ENCODE results near the gene HOPX. TPM values are rescaled to one million over a fixed set of nuclear protein-coding genes. Genes with fewer than 3 reads are reported as not detected.
"Not testable (repeated sequence)": the region's sequence is repeated elsewhere in the genome, so short reads cannot be mapped to it uniquely, and the experiment has no call there.

The HOPX gene
- total RNA-seq, result 10 to 100 TPM; 14.0 to 14.7 TPM

- CTCF ChIA-PET, result interaction anchor here (0.6 to 1.3 kb wide), 4 partner anchors 10 to 105 kb away, joined by 3 to 6 read pairs (median 4); no protein-coding TSS in a partner anchor
- H3K4me3 Mint-ChIP-seq, result peak within 1 kb of the TSS; percentile 16
- no peaks in the 10 kb centered on the region for H3K36me3 Mint-ChIP-seq (ENCODE audit: low read depth)
- intact Hi-C loops (cut with micrococcal nuclease), result loop anchor here (1.0 kb wide), 6 partner anchors 31 to 137 kb away; no protein-coding TSS in a partner anchor
- peaks cover 34% of the 10 kb centered on the region for H3K27me3 Mint-ChIP-seq (ENCODE audit: low read depth)
- H3K4me1 Mint-ChIP-seq (ENCODE audit: low read depth), result peaks cover 23% of the 10 kb centered on the region
- peak; percentile 82 for DNase-seq
- H3K9me3 Mint-ChIP-seq, result no peaks in the 10 kb centered on the region
- H3K27ac Mint-ChIP-seq, result no peak within 1 kb of the TSS
Observed at GRCh38 chr4:56681158-56681852, at the start of gene HOPX. Gene HOPX, minus strand, starts transcription at chr4:56681296. Its CDS starts 23,480 bp downstream, at chr4:56657816.

GRCh38 chr4:56730097-56730496, 49.0 kb upstream of the HOPX start:
- H3K36me3 Mint-ChIP-seq (ENCODE audit: low read depth), result no peaks in the 10 kb centered on the region
- no peaks in the 10 kb centered on the region for H3K9me3 Mint-ChIP-seq
- H3K27ac Mint-ChIP-seq, result no peak overlapping the region
- no peak for DNase-seq
- CTCF ChIA-PET, result interaction anchor here (0.6 kb wide), 1 partner anchor 384 kb away, joined by 5 read pairs; no protein-coding TSS in a partner anchor
- H3K27me3 Mint-ChIP-seq (ENCODE audit: low read depth), result no peaks in the 10 kb centered on the region
- intact Hi-C loops (cut with micrococcal nuclease), result no loop called here
- no peak overlapping the region for H3K4me3 Mint-ChIP-seq
- H3K4me1 Mint-ChIP-seq (ENCODE audit: low read depth), result no peaks in the 10 kb centered on the region

GRCh38 chr4:56728512-56728911, 47.4 kb upstream of the HOPX start:
- no peaks in the 10 kb centered on the region for H3K36me3 Mint-ChIP-seq (ENCODE audit: low read depth)
- no peak overlapping the region for H3K27ac Mint-ChIP-seq
- H3K9me3 Mint-ChIP-seq, result no peaks in the 10 kb centered on the region
- CTCF ChIA-PET, result interaction anchor here (0.6 kb wide), 1 partner anchor 66 kb away, joined by 6 read pairs; no protein-coding TSS in a partner anchor
- peaks cover 5% of the 10 kb centered on the region for H3K4me1 Mint-ChIP-seq (ENCODE audit: low read depth)
- intact Hi-C loops (cut with micrococcal nuclease), result no loop called here
- H3K4me3 Mint-ChIP-seq, result no peak overlapping the region
- H3K27me3 Mint-ChIP-seq (ENCODE audit: low read depth), result no peaks in the 10 kb centered on the region
- no peak for DNase-seq

- no peaks in the 10 kb centered on the region for H3K9me3 Mint-ChIP-seq
- H3K27me3 Mint-ChIP-seq (ENCODE audit: low read depth), result no peaks in the 10 kb centered on the region
- CTCF ChIA-PET, result interaction anchor here (0.8 to 1.1 kb wide), 2 partner anchors 30 to 73 kb away, joined by 3 read pairs; no protein-coding TSS in a partner anchor
- no peak overlapping the region for H3K4me3 Mint-ChIP-seq
- no peak overlapping the region for H3K27ac Mint-ChIP-seq
- peaks cover 15% of the 10 kb centered on the region for H3K4me1 Mint-ChIP-seq (ENCODE audit: low read depth)
- intact Hi-C loops (cut with micrococcal nuclease), result no loop called here
- H3K36me3 Mint-ChIP-seq (ENCODE audit: low read depth), result no peaks in the 10 kb centered on the region
- DNase-seq, result no peak
Observed at GRCh38 chr4:56727150-56727549, 46.1 kb upstream of the HOPX start.

- H3K9me3 Mint-ChIP-seq; H3K4me3 Mint-ChIP-seq; DNase-seq; H3K27ac Mint-ChIP-seq; H3K36me3 Mint-ChIP-seq (ENCODE audit: low read depth); intact Hi-C loops (cut with micrococcal nuclease); H3K27me3 Mint-ChIP-seq (ENCODE audit: low read depth): not testable (repeated sequence)
- H3K4me1 Mint-ChIP-seq (ENCODE audit: low read depth), result peaks cover 15% of the 10 kb centered on the region
- CTCF ChIA-PET, result interaction anchor here (0.6 to 1.1 kb wide), 2 partner anchors 73 to 81 kb away, joined by 3 to 4 read pairs; no protein-coding TSS in a partner anchor
Observed at GRCh38 chr4:56726593-56726992, 45.5 kb upstream of the HOPX start.

- H3K27ac Mint-ChIP-seq, result peak overlapping the region; percentile 69
- H3K36me3 Mint-ChIP-seq (ENCODE audit: low read depth), result no peaks in the 10 kb centered on the region
- no peak for DNase-seq
- no peak overlapping the region for H3K4me3 Mint-ChIP-seq
- intact Hi-C loops (cut with micrococcal nuclease), result loop anchor here (1.0 to 2.0 kb wide), 7 partner anchors 34 to 95 kb away; partner anchors contain the start of gene HOPX
- no peaks in the 10 kb centered on the region for H3K9me3 Mint-ChIP-seq
- no peaks in the 10 kb centered on the region for H3K27me3 Mint-ChIP-seq (ENCODE audit: low read depth)
- CTCF ChIA-PET, result interaction anchor here (1.1 kb wide), 1 partner anchor 147 kb away, joined by 3 read pairs; no protein-coding TSS in a partner anchor
- H3K4me1 Mint-ChIP-seq (ENCODE audit: low read depth), result peaks cover 15% of the 10 kb centered on the region
Observed at GRCh38 chr4:56723659-56724230, 42.6 kb upstream of the HOPX start.

GRCh38 chr4:56723201-56723605, 42.1 kb upstream of the HOPX start:
- H3K9me3 Mint-ChIP-seq, result no peaks in the 10 kb centered on the region
- intact Hi-C loops (cut with micrococcal nuclease), result loop anchor here (1.0 to 2.0 kb wide), 7 partner anchors 34 to 95 kb away; partner anchors contain the start of gene HOPX

GRCh38 chr4:56708146-56708545, 27.1 kb upstream of the HOPX start:
- Mint-ChIP-seq H3K4me3 (no peak overlapping the region), H3K36me3 (ENCODE audit: low read depth) (no peaks in the 10 kb centered on the region), H3K4me1 (ENCODE audit: low read depth) (no peaks in the 10 kb centered on the region), H3K27me3 (ENCODE audit: low read depth) (no peaks in the 10 kb centered on the region), H3K27ac (no peak overlapping the region), H3K9me3 (peaks cover 1% of the 10 kb centered on the region)
- CTCF ChIA-PET, result no interaction called here
- no peak for DNase-seq
- intact Hi-C loops (cut with micrococcal nuclease), result no loop called here

More at GRCh38 chr4:56723201-56723605, 42.1 kb upstream of the HOPX start:
- Mint-ChIP-seq H3K36me3 (ENCODE audit: low read depth) (no peaks in the 10 kb centered on the region), H3K27ac (peak overlapping the region; percentile 69), H3K4me1 (ENCODE audit: low read depth) (peaks cover 15% of the 10 kb centered on the region), H3K27me3 (ENCODE audit: low read depth) (no peaks in the 10 kb centered on the region), H3K4me3 (no peak overlapping the region)
- CTCF ChIA-PET, result interaction anchor here (0.7 to 1.1 kb wide), 2 partner anchors 40 to 146 kb away, joined by 3 read pairs; no protein-coding TSS in a partner anchor
- peak; percentile 79 for DNase-seq

GRCh38 chr4:56705966-56706365, 24.9 kb upstream of the HOPX start:
- H3K4me3 Mint-ChIP-seq, result no peak overlapping the region
- CTCF ChIA-PET, result no interaction called here
- no peak for DNase-seq

GRCh38 chr4:56705334-56705733, 24.2 kb upstream of the HOPX start:
- intact Hi-C loops (cut with micrococcal nuclease), result no loop called here
- Mint-ChIP-seq H3K27ac (no peak overlapping the region), H3K9me3 (no peaks in the 10 kb centered on the region), H3K36me3 (ENCODE audit: low read depth) (no peaks in the 10 kb centered on the region), H3K4me1 (ENCODE audit: low read depth) (no peaks in the 10 kb centered on the region), H3K4me3 (no peak overlapping the region), H3K27me3 (ENCODE audit: low read depth) (no peaks in the 10 kb centered on the region)
- CTCF ChIA-PET, result no interaction called here
- no peak for DNase-seq

More at GRCh38 chr4:56705966-56706365, 24.9 kb upstream of the HOPX start:
- Mint-ChIP-seq H3K9me3 (no peaks in the 10 kb centered on the region), H3K36me3 (ENCODE audit: low read depth) (no peaks in the 10 kb centered on the region), H3K27ac (no peak overlapping the region), H3K27me3 (ENCODE audit: low read depth) (no peaks in the 10 kb centered on the region), H3K4me1 (ENCODE audit: low read depth) (no peaks in the 10 kb centered on the region)
- intact Hi-C loops (cut with micrococcal nuclease), result no loop called here

GRCh38 chr4:56704089-56704871, 23.2 kb upstream of the HOPX start:
- DNase-seq, result no peak
- H3K4me1 Mint-ChIP-seq (ENCODE audit: low read depth), result no peaks in the 10 kb centered on the region
- H3K4me3 Mint-ChIP-seq, result no peak overlapping the region
- intact Hi-C loops (cut with micrococcal nuclease), result no loop called here
- H3K36me3 Mint-ChIP-seq (ENCODE audit: low read depth), result no peaks in the 10 kb centered on the region
- H3K9me3 Mint-ChIP-seq, result no peaks in the 10 kb centered on the region
- CTCF ChIA-PET, result no interaction called here
- H3K27ac Mint-ChIP-seq, result no peak overlapping the region
- no peaks in the 10 kb centered on the region for H3K27me3 Mint-ChIP-seq (ENCODE audit: low read depth)

GRCh38 chr4:56703378-56703777, 22.3 kb upstream of the HOPX start:
- intact Hi-C loops (cut with micrococcal nuclease), result no loop called here
- H3K9me3 Mint-ChIP-seq, result no peaks in the 10 kb centered on the region
- no peaks in the 10 kb centered on the region for H3K27me3 Mint-ChIP-seq (ENCODE audit: low read depth)
- H3K27ac Mint-ChIP-seq, result no peak overlapping the region
- DNase-seq, result no peak
- CTCF ChIA-PET, result interaction anchor here (0.6 kb wide), 1 partner anchor 105 kb away, joined by 5 read pairs; no protein-coding TSS in a partner anchor
- no peaks in the 10 kb centered on the region for H3K36me3 Mint-ChIP-seq (ENCODE audit: low read depth)
- H3K4me1 Mint-ChIP-seq (ENCODE audit: low read depth), result no peaks in the 10 kb centered on the region
- no peak overlapping the region for H3K4me3 Mint-ChIP-seq

Measured in activated naive CD4-positive, alpha-beta T cell treated with anti-CD3 and anti-CD28 coated beads for 36 hours (primary cell).